ENCODE measurements around the gene CLCA1. TPM values are rescaled to one million over a fixed set of nuclear protein-coding genes. Genes with fewer than 3 reads are reported as not detected.

CLCA1 gene
- total RNA-seq, 1 donor from 2014 or later, result not detected

- no peak for DNase-seq (ENCODE audit: low read depth)
- TF ChIP-seq CTCF (conservative IDR thresholded peaks at IDR 0.05; ENCODE audit: low read depth, low read length), result no peak
- H3K4me3 ChIP-seq (ENCODE audit: low read depth, low read length), result no peak overlapping the region
These were observed 7.7 kb upstream of the CLCA1 start for GRCh38 chr1:86460998-86461397.

GRCh38 chr1:86461482-86461881, 7.2 kb upstream of the CLCA1 start:
- DNase-seq (ENCODE audit: low read depth), result no peak
- no peak for TF ChIP-seq CTCF (conservative IDR thresholded peaks at IDR 0.05; ENCODE audit: low read depth, low read length)
- no peak overlapping the region for H3K4me3 ChIP-seq (ENCODE audit: low read depth, low read length)

GRCh38 chr1:86464819-86465218, 3.9 kb upstream of the CLCA1 start:
- no peak overlapping the region for H3K4me3 ChIP-seq (ENCODE audit: low read depth, low read length)
- no peak for TF ChIP-seq CTCF (conservative IDR thresholded peaks at IDR 0.05; ENCODE audit: low read depth, low read length)
- no peak for DNase-seq (ENCODE audit: low read depth)

- DNase-seq (ENCODE audit: low read depth), result no peak
- no peak overlapping the region for H3K4me3 ChIP-seq (ENCODE audit: low read depth, low read length)
- TF ChIP-seq CTCF (conservative IDR thresholded peaks at IDR 0.05; ENCODE audit: low read depth, low read length), result no peak
These were observed 2.5 kb upstream of the CLCA1 start for GRCh38 chr1:86466109-86466844.

GRCh38 chr1:86466986-86467385, 1.7 kb upstream of the CLCA1 start:
- H3K4me3 ChIP-seq (ENCODE audit: low read depth, low read length), result no peak overlapping the region
- no peak for DNase-seq (ENCODE audit: low read depth)
- no peak for TF ChIP-seq CTCF (conservative IDR thresholded peaks at IDR 0.05; ENCODE audit: low read depth, low read length)

- H3K4me3 ChIP-seq (ENCODE audit: low read depth, low read length), result no peak overlapping the region
- DNase-seq (ENCODE audit: low read depth), result no peak
- no peak for TF ChIP-seq CTCF (conservative IDR thresholded peaks at IDR 0.05; ENCODE audit: low read depth, low read length)
These were observed 2.1 kb downstream of the CLCA1 start for GRCh38 chr1:86470859-86471258.

GRCh38 chr1:86471291-86471690, 2.6 kb downstream of the CLCA1 start:
- DNase-seq (ENCODE audit: low read depth), result no peak
- no peak overlapping the region for H3K4me3 ChIP-seq (ENCODE audit: low read depth, low read length)
- no peak for TF ChIP-seq CTCF (conservative IDR thresholded peaks at IDR 0.05; ENCODE audit: low read depth, low read length)

Data from epithelial cell of proximal tubule (primary cell).